Measurements from ENCODE around the gene NPHP4. TPM values are rescaled to one million over a fixed set of nuclear protein-coding genes. Genes with fewer than 3 reads are reported as not detected.

NPHP4 gene
- polyA plus RNA-seq, 3 donors, result 0.39 to 13.7 (median 1.2) TPM

- H3K9ac ChIP-seq (ENCODE audit: insufficient read depth, low read length, poor library complexity, severe bottlenecking), result no peak overlapping the region
- H3K79me2 ChIP-seq (ENCODE audit: insufficient read depth, low read length), result no peaks in the 10 kb centered on the region
- no peak overlapping the region for H3K4me2 ChIP-seq (replicated peaks; ENCODE audit: extremely low read depth, low read length, poor library complexity, severe bottlenecking)
- TF ChIP-seq, protein P1, sequence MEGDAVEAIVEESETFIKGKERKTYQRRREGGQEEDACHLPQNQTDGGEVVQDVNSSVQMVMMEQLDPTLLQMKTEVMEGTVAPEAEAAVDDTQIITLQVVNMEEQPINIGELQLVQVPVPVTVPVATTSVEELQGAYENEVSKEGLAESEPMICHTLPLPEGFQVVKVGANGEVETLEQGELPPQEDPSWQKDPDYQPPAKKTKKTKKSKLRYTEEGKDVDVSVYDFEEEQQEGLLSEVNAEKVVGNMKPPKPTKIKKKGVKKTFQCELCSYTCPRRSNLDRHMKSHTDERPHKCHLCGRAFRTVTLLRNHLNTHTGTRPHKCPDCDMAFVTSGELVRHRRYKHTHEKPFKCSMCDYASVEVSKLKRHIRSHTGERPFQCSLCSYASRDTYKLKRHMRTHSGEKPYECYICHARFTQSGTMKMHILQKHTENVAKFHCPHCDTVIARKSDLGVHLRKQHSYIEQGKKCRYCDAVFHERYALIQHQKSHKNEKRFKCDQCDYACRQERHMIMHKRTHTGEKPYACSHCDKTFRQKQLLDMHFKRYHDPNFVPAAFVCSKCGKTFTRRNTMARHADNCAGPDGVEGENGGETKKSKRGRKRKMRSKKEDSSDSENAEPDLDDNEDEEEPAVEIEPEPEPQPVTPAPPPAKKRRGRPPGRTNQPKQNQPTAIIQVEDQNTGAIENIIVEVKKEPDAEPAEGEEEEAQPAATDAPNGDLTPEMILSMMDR (IDR thresholded peaks at IDR 0.05), result no peak
- H3K9me3 ChIP-seq (replicated peaks in 1 of 2; ENCODE audit: control insufficient read depth in 1 of 2, insufficient read depth in 1 of 2, low read length in 2 of 2), result no peaks in the 10 kb centered on the region
- no peak overlapping the region for H3K4me3 Mint-ChIP-seq
- no peaks in the 10 kb centered on the region for H3K27me3 ChIP-seq (ENCODE audit: control insufficient read depth in 2 of 2, insufficient read depth in 2 of 2, low read length in 2 of 2)
- peaks cover 6 to 14% of the 10 kb centered on the region in 2 donors for H3K36me3 ChIP-seq (replicated peaks in 1 of 2; ENCODE audit: control insufficient read depth in 1 of 2, insufficient read depth in 2 of 2, low read length in 2 of 2)
- H3K27ac Mint-ChIP-seq, result no peak overlapping the region
- H3K4me1 Mint-ChIP-seq, result peaks cover 5% of the 10 kb centered on the region
- peaks cover 0 to 2% (median 0%) of the 10 kb centered on the region in 7 donors for H3K9me3 Mint-ChIP-seq
- 96% methylated on average over 15 of the region's 20 CpGs for WGBS (ENCODE audit: insufficient coverage)
- intact Hi-C loops (cut with micrococcal nuclease), result no loop called here
- no peak overlapping the region for H2AFZ ChIP-seq (ENCODE audit: insufficient read depth, low read depth, low read length, poor library complexity, severe bottlenecking)
- H3K27ac ChIP-seq (ENCODE audit: low read depth in 1 of 2, low read length in 2 of 2), result no peak overlapping the region
- peaks cover 24 to 29% of the 10 kb centered on the region in 2 donors for H3K36me3 Mint-ChIP-seq
- H3K4me1 ChIP-seq (ENCODE audit: control insufficient read depth in 1 of 2, insufficient read depth in 2 of 2, low read length in 2 of 2), result no peaks in the 10 kb centered on the region
- no peak overlapping the region for H3K4me3 ChIP-seq (replicated peaks in 1 of 3; ENCODE audit: low read depth in 2 of 3, low read length in 3 of 3)
- no peak for DNase-seq
- H4K20me1 ChIP-seq (ENCODE audit: insufficient read depth, low read length), result no peaks in the 10 kb centered on the region
- peaks cover 0 to 2% (median 0%) of the 10 kb centered on the region in 3 donors for H3K27me3 Mint-ChIP-seq (ENCODE audit: low read depth in 3 of 3)
These were observed 58.0 kb downstream of the NPHP4 start for GRCh38 chr1:5934058-5934884.

GRCh38 chr1:5933676-5934057, 58.6 kb downstream of the NPHP4 start:
- Mint-ChIP-seq H3K4me3 (no peak overlapping the region), H3K27ac (no peak overlapping the region), H3K36me3 (peaks cover 22 to 29% of the 10 kb centered on the region in 2 donors), H3K4me1 (peaks cover 5% of the 10 kb centered on the region), H3K27me3 (ENCODE audit: low read depth in 3 of 3) (peaks cover 0 to 2% (median 0%) of the 10 kb centered on the region in 3 donors), H3K9me3 (peaks cover 0 to 2% (median 0%) of the 10 kb centered on the region in 7 donors)
- no peaks in the 10 kb centered on the region for H3K4me1 ChIP-seq (ENCODE audit: control insufficient read depth in 1 of 2, insufficient read depth in 2 of 2, low read length in 2 of 2)
- H2AFZ ChIP-seq (ENCODE audit: insufficient read depth, low read depth, low read length, poor library complexity, severe bottlenecking), result no peak overlapping the region
- H3K9me3 ChIP-seq (replicated peaks in 1 of 2; ENCODE audit: control insufficient read depth in 1 of 2, insufficient read depth in 1 of 2, low read length in 2 of 2), result no peaks in the 10 kb centered on the region
- no peak for DNase-seq
- H3K36me3 ChIP-seq (replicated peaks in 1 of 2; ENCODE audit: control insufficient read depth in 1 of 2, insufficient read depth in 2 of 2, low read length in 2 of 2), result peaks cover 6 to 14% of the 10 kb centered on the region in 2 donors
- intact Hi-C loops (cut with micrococcal nuclease), result no loop called here
- H3K79me2 ChIP-seq (ENCODE audit: insufficient read depth, low read length), result no peaks in the 10 kb centered on the region
- TF ChIP-seq, protein P1 (IDR thresholded peaks at IDR 0.05), result no peak
- H3K4me2 ChIP-seq (replicated peaks; ENCODE audit: extremely low read depth, low read length, poor library complexity, severe bottlenecking), result no peak overlapping the region
- WGBS (ENCODE audit: insufficient coverage), result 65% methylated on average over 4 of the region's 7 CpGs
- H3K9ac ChIP-seq (ENCODE audit: insufficient read depth, low read length, poor library complexity, severe bottlenecking), result no peak overlapping the region
- H3K27ac ChIP-seq (ENCODE audit: low read depth in 1 of 2, low read length in 2 of 2), result no peak overlapping the region
- no peaks in the 10 kb centered on the region for H4K20me1 ChIP-seq (ENCODE audit: insufficient read depth, low read length)
- H3K4me3 ChIP-seq (replicated peaks in 1 of 3; ENCODE audit: low read depth in 2 of 3, low read length in 3 of 3), result no peak overlapping the region
- no peaks in the 10 kb centered on the region for H3K27me3 ChIP-seq (ENCODE audit: control insufficient read depth in 2 of 2, insufficient read depth in 2 of 2, low read length in 2 of 2)
